ENCODE results near the gene TMUB2.

DNA sequence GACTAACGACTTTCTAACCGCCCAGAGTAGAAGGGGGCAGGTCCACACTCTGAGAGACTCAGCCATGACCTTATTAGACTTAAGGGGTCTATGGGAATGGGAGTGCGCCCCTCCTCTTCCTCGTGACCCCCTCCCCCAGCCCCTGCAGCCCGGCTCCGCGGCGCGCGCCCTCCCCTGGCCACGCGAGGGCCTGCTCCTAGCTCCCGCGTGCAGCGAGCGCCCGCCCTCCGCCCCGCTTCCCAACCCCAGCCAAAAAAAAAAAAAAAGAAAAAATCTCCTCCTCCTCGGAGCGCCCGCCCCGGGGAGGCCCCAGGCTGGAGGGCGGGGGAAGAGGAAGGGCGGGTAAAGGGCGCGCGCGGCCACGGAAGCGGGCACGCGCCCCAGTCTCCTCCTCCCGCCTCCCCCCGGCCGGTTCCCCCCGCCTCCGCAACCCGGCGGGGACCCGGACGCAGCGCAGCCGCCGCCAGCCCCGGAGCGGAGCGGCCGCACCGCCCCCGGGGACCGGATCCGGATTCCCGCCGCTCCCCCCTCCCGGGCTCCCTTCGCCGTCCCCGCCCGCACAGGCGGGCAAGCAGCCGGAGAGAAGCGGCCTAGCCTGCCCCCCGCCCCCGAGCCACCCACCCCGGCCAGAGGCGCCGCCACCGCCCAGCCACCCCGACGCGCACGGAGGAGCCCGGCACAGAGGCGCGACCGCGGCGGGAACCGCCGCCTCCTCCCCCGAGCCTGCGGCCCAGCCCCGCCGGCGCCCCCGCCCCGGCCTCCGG is 31.8 kb downstream of the TMUB2 start:
- peak; percentile 45 for TF ChIP-seq POLR2AphosphoS5 (IDR thresholded peaks at IDR 0.05; ENCODE audit: borderline replicate concordance, low read depth, low read length)
- TF ChIP-seq EZH2 (IDR thresholded peaks at IDR 0.05) = no peak

Data from SK-N-MC (cell line).